HepG2 (cell line): ENCODE data around the gene FAM83G. TPM values are rescaled to one million over a fixed set of nuclear protein-coding genes. Genes with fewer than 3 reads are reported as not detected.

Source experiments
- ATAC-seq: fragments of 200-7000 bp; cut with Tn5 transposase; 3 replicates; pipeline ENCODE4 v1.9.1; 2020; ENCODE audit warnings: mild to moderate bottlenecking, moderate library complexity
- BruUV-seq: library from RNA; stranded (reverse); fragments of 400-500 nt; replicated peaks from 2 replicates; lab custom pipeline; 2021; lab: Mats Ljungman, UMichigan
- CTCF ChIA-PET: fragments of 300-600 bp; formaldehyde crosslinking; extraction: SDS; loops from one replicate; lab custom pipeline; 2021; ENCODE audit warnings: low total read pairs, inconsistent platforms, low intra/inter-chr PET ratio; lab: Yijun Ruan, JAX
- POLR2A ChIA-PET: fragments of 350-600 bp; sonication (Branson Sonifier 250); formaldehyde crosslinking; loops from one replicate; lab custom pipeline; 2020; ENCODE audit warnings: antibody characterized with exemption, inconsistent platforms; lab: Yijun Ruan, JAX
- DNase-seq: peaks from one replicate; pipeline ENCODE4 v3.0.0-alpha.2; 2015; ENCODE audit warnings: low spot score
- FAIRE-seq: peaks from 3 replicates; lab custom pipeline; 2011; peaks lifted over from hg19 to GRCh38; lab: Jason Lieb, UNC
- H2AFZ ChIP-seq: one replicate; pipeline ENCODE4 v1.6.1; 2011; ENCODE audit warnings: low read length, inconsistent platforms
- H3K27ac ChIP-seq: fragments of 300-600 bp; 3 replicates; pipeline ENCODE4 v1.8.0; 2011; ENCODE audit warnings: mixed run types, mild to moderate bottlenecking, mixed read lengths, low read length, inconsistent platforms; ENCODE audit not compliant: insufficient read depth; ENCODE audit errors: extremely low read length
- H3K27me3 ChIP-seq, 2 experiments: fragments of 200-600 bp in 1 of 2; 2 replicates in 1 of 2; 3 replicates in 1 of 2; pipeline versions ENCODE4 v1.6.0 to v1.8.0; 2011; ENCODE audit warnings: low read length in 2 of 2, mild to moderate bottlenecking in 2 of 2, moderate library complexity in 2 of 2, inconsistent platforms in 1 of 2; ENCODE audit not compliant: insufficient read depth in 2 of 2, control insufficient read depth in 1 of 2
- H3K36me3 ChIP-seq, 2 experiments: fragments of 200-600 bp in 1 of 2; replicated peaks in 1 of 2; 2 replicates in 1 of 2; 3 replicates in 1 of 2; pipeline versions ENCODE4 v1.5.1 to v1.8.0; 2011; ENCODE audit warnings: low read length in 2 of 2, inconsistent platforms in 1 of 2; ENCODE audit not compliant: insufficient read depth in 2 of 2, control insufficient read depth in 1 of 2
- H3K4me1 ChIP-seq: 2 replicates; pipeline ENCODE4 v1.5.1; 2012; ENCODE audit warnings: low read length, inconsistent platforms; ENCODE audit not compliant: insufficient read depth
- H3K4me2 ChIP-seq: 2 replicates; pipeline ENCODE4 v1.6.0; 2011; ENCODE audit warnings: low read depth, low read length, inconsistent platforms
- H3K4me3 ChIP-seq, 3 experiments: fragments of 200-600 bp in 1 of 3; sonication (generic), shearing (Covaris generic) in 1 of 3; replicated peaks in 1 of 3; 2 replicates each; pipeline ENCODE4 v1.5.1; 2011 to 2016; ENCODE audit warnings: low read length in 3 of 3, inconsistent platforms in 2 of 3, low read depth in 2 of 3, mild to moderate bottlenecking in 2 of 3, control low read depth in 1 of 3, mixed read lengths in 1 of 3; ENCODE audit not compliant: insufficient read depth in 1 of 3
- H3K79me2 ChIP-seq: one replicate; pipeline ENCODE4 v1.6.1; 2011; ENCODE audit warnings: low read length, inconsistent platforms; ENCODE audit not compliant: insufficient read depth
- H3K9ac ChIP-seq: 2 replicates; pipeline ENCODE4 v1.6.0; 2011; ENCODE audit warnings: mild to moderate bottlenecking, low read depth, low read length, inconsistent platforms; ENCODE audit not compliant: insufficient read depth
- H3K9me3 ChIP-seq: 2 replicates; pipeline ENCODE4 v1.5.1; 2012; ENCODE audit warnings: mild to moderate bottlenecking, low read length
- H4K20me1 ChIP-seq: 2 replicates; pipeline ENCODE4 v1.6.0; 2011; ENCODE audit warnings: inconsistent platforms, mild to moderate bottlenecking, low read length, moderate library complexity; ENCODE audit not compliant: insufficient read depth
- AKAP8 ChIP-seq: sonication (generic); formaldehyde crosslinking; IDR thresholded peaks from 2 replicates; pipeline ENCODE4 v1.5.1; 2020; ENCODE audit warnings: mild to moderate bottlenecking, missing genetic modification reagents
- ARID4A ChIP-seq: sonication (generic); formaldehyde crosslinking; IDR thresholded peaks from 2 replicates; pipeline ENCODE4 v1.5.0; 2020; ENCODE audit warnings: mild to moderate bottlenecking, missing genetic modification reagents, borderline replicate concordance
- IRF9 ChIP-seq: sonication (generic); formaldehyde crosslinking; IDR thresholded peaks from 2 replicates; pipeline ENCODE4 v1.8.0; 2022; ENCODE audit warnings: missing genetic modification reagents, mild to moderate bottlenecking, borderline replicate concordance
- RBFOX2 ChIP-seq: fragments of 200-400 bp; formaldehyde crosslinking; IDR thresholded peaks from 2 replicates; pipeline ENCODE4 v1.6.1; 2017; ENCODE audit warnings: low read depth, mild to moderate bottlenecking, low read length
- RFX1 ChIP-seq: fragments of 450-650 bp; IDR thresholded peaks from 2 replicates; pipeline ENCODE4 v1.6.1; 2017
- SAFB2 ChIP-seq: sonication (generic); formaldehyde crosslinking; IDR thresholded peaks from 2 replicates; pipeline ENCODE4 v1.5.1; 2020; ENCODE audit warnings: missing genetic modification reagents, low read depth, mild to moderate bottlenecking, borderline replicate concordance
- WIZ ChIP-seq: sonication (generic); formaldehyde crosslinking; IDR thresholded peaks from 2 replicates; pipeline ENCODE4 v1.5.1; 2020; ENCODE audit warnings: mild to moderate bottlenecking, missing genetic modification reagents
- ZNF317 ChIP-seq: sonication (generic); formaldehyde crosslinking; IDR thresholded peaks from 2 replicates; pipeline ENCODE4 v1.5.0; 2020; ENCODE audit warnings: mild to moderate bottlenecking, missing genetic modification reagents
- ZNF546 ChIP-seq: sonication (generic); formaldehyde crosslinking; conservative IDR thresholded peaks from 2 replicates; pipeline ENCODE4 v1.8.1; 2023; ENCODE audit warnings: mild to moderate bottlenecking, missing genetic modification reagents
- WGBS: methylation state at CpG from one replicate; pipeline ENCODE4 v1.1.6; 2017; ENCODE audit warnings: low lambda C conversion rate; 5-methylcytosine and 5-hydroxymethylcytosine counted together
- in situ Hi-C: cut with HindIII; loops from 2 replicates; pipeline ENCODE4 v1.10.0; 2017; ENCODE audit warnings: low pct_unique_long_range_greater_than_20kb; ENCODE audit not compliant: extremely low pct_ligation_motif_present
- intact Hi-C: fragments of 100-400 bp; cut with micrococcal nuclease; formaldehyde crosslinking; loops from one replicate; pipeline ENCODE4 v1.10.0; 2022; ENCODE audit not compliant: unreplicated experiment
- polyA plus RNA-seq, 8 experiments: library from polyadenylated mRNA; depleted of rRNA in 3 of 8; stranded (reverse) in 7 of 8; unstranded in 1 of 8; fragments of >200 nt; fragmentation: Illumina TruSeq in 4 of 8; extraction: Trizol in 4 of 8; gene quantifications; 2 replicates each; pipeline versions ENCODE4 v1.2.1 to v1.2.3, GENCODE V29; 2011 to 2016; ENCODE audit warnings: low read depth in 4 of 8, missing spikeins in 1 of 8, mixed read lengths in 1 of 8; ENCODE audit not compliant: insufficient read depth in 1 of 8
- total RNA-seq, 5 experiments: library from RNA; depleted of rRNA; stranded (reverse); fragments of >200 nt; fragmentation: Illumina TruSeq; extraction: Trizol; gene quantifications; 2 replicates each; pipeline ENCODE4 v1.2.3, GENCODE V29; 2016; ENCODE audit warnings: low read depth in 1 of 5

The FAM83G gene
- total and polyA plus RNA-seq, 2 of the 13 experiments (the other 11 are each of a cell fraction or from before 2014, with no cell fraction given): 13.7 to 18.6 TPM

GRCh38 chr17:18991531-18992315 is 12.8 kb downstream of the FAM83G start:
- no TSS peak for BruUV-seq
- H3K4me1 ChIP-seq: peaks cover 36% of the 10 kb centered on the region
- ATAC-seq: no peak
- peaks cover 3% of the 10 kb centered on the region; the same call in 1 of the 2 replicates for H4K20me1 ChIP-seq
- H2AFZ ChIP-seq: no peak overlapping the region
- no peak overlapping the region for H3K27ac ChIP-seq
- no peaks in the 10 kb centered on the region for H3K9me3 ChIP-seq
- no peak for FAIRE-seq
- 93% methylated on average over 8 of the region's 20 CpGs for WGBS
- in situ Hi-C loops: no loop called here
- ChIA-PET POLR2A (interaction anchor here (1.0 to 2.1 kb wide), 3 partner anchors 9 to 20 kb away, joined by 3 to 10 read pairs (median 3); partner anchors contain the start of gene FAM83G), CTCF (no interaction called here)
- TF ChIP-seq RBFOX2: 0 out of 2 replicates have a peak, but pooled peaks have one; percentile 25
- TF ChIP-seq WIZ (CRISPR knock-in tag): no peak
- H3K79me2 ChIP-seq: peaks cover 40% of the 10 kb centered on the region
- no peaks in the 10 kb centered on the region for H3K27me3 ChIP-seq
- H3K36me3 ChIP-seq: peaks cover 19 to 66% of the 10 kb centered on the region in 2 experiments; a peak in 4 of 5 replicates
- no peak for DNase-seq
- no peak overlapping the region for H3K9ac ChIP-seq
- intact Hi-C loops: no loop called here
- H3K4me2 ChIP-seq: no peak overlapping the region
- no peak overlapping the region for H3K4me3 ChIP-seq

- FAIRE-seq (no peak), ATAC-seq (no peak), DNase-seq (no peak)
- in situ Hi-C loops (no loop called here), intact Hi-C loops (no loop called here)
- ChIA-PET POLR2A (interaction anchor here (0.7 to 2.1 kb wide), 3 partner anchors 8 to 21 kb away, joined by 3 to 10 read pairs (median 3); partner anchors contain the start of gene FAM83G), CTCF (no interaction called here)
- H3K9ac ChIP-seq: no peak overlapping the region
- H3K27ac ChIP-seq: peak overlapping the region; percentile 84
- no peak overlapping the region for H3K4me3 ChIP-seq
- H3K36me3 ChIP-seq: peaks cover 20 to 73% of the 10 kb centered on the region in 2 experiments
- H3K9me3 ChIP-seq: no peaks in the 10 kb centered on the region
- 95% methylated on average over 4 of the region's 6 CpGs for WGBS
- peaks cover 28% of the 10 kb centered on the region for H3K79me2 ChIP-seq
- H2AFZ ChIP-seq: no peak overlapping the region
- H3K4me2 ChIP-seq: no peak overlapping the region
- TF ChIP-seq ZNF317 (CRISPR knock-in tag) (no peak), RFX1 (no peak), IRF9 (CRISPR knock-in tag) (no peak), AKAP8 (0 out of 2 replicates have a peak, but pooled peaks have one; percentile 18), ZNF546 (no peak), ARID4A (CRISPR knock-in tag) (no peak), RBFOX2 (peak; percentile 30; the same call in 1 of the 2 replicates), SAFB2 (CRISPR knock-in tag) (no peak)
- no peaks in the 10 kb centered on the region for H3K27me3 ChIP-seq
- no TSS peak for BruUV-seq
- H3K4me1 ChIP-seq: peaks cover 36% of the 10 kb centered on the region
- H4K20me1 ChIP-seq: no peaks in the 10 kb centered on the region
These were observed 14.2 kb downstream of the FAM83G start for GRCh38 chr17:18990331-18990730.
